ENCODE measurements around the gene ATG2B. TPM values are rescaled to one million over a fixed set of nuclear protein-coding genes. Genes with fewer than 3 reads are reported as not detected.

The ATG2B gene
- total RNA-seq, 4 donors from 2014 or later: 28.4 to 55.1 (median 40.0) TPM

DNA sequence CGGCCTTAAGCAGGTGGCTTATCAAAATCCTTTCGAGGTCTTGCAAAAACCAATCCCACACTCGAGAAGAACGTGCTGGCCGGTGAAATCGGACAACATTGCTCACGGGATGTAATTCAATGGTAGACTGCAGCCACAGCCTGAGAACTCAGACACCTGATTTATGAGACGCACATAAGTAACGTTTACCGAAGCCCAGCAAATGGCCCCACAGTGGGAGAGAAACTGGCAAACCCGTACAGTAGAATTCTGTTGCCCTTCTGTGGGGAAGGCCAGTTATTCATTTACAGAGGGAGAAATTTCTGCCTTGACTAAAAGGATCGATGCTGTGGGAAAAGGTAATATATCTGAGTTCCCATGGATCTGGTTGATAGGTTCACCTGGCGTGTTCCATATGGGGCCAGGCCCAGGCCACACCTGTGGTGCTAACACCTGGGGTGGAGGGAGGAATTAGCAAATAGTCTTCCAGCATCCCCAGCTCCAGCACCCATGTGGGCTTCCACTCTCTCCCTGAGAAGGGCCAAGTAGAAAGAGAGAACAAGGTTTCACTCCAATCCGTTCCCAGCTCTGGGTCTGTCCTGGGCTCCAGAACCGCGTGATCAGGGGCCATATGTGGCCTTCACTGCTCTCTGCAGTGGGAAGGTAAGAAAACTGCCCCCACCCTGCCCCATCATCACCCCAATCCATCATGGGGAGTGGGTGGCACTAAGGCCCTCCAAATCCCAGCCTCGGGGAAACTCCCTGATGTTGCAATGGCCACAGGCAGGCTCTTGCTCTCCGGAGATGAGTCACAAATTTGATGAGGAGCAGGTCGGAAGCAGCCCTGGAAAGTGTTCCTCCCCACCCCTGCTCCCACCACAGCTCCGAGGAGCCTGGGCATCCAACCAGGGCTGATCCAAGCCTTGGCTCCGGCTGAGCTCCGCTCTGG, 94.4 kb downstream of the ATG2B start:
- Histone ChIP-seq H3K27ac (no peak overlapping the region), H3K36me3 (no peaks in the 10 kb centered on the region), H3K9me3 (no peaks in the 10 kb centered on the region), H3K4me1 (peaks cover 0 to 5% of the 10 kb centered on the region in 2 donors), H3K4me3 (replicated peaks in 1 of 3) (no peak overlapping the region), H3K27me3 (no peaks in the 10 kb centered on the region)
- no peak for TF ChIP-seq POLR2A (IDR thresholded peaks at IDR 0.05)
- no peak for TF ChIP-seq CTCF (IDR thresholded peaks at IDR 0.05)
- WGBS, 2 donors: 82 to 84% methylated on average over 22 of the region's 22 CpGs
- DNase-seq: no peak
- intact Hi-C loops (cut with DNase I): no loop called here

GRCh38 chr14:96267916-96268315, 95.2 kb downstream of the ATG2B start:
- intact Hi-C loops (cut with DNase I): no loop called here
- Histone ChIP-seq H3K9me3 (no peaks in the 10 kb centered on the region), H3K4me1 (peaks cover 0 to 5% of the 10 kb centered on the region in 2 donors), H3K36me3 (no peaks in the 10 kb centered on the region), H3K4me3 (replicated peaks in 1 of 3) (no peak overlapping the region), H3K27ac (no peak overlapping the region), H3K27me3 (no peaks in the 10 kb centered on the region)
- TF ChIP-seq POLR2A (IDR thresholded peaks at IDR 0.05): no peak
- no peak for TF ChIP-seq CTCF (IDR thresholded peaks at IDR 0.05)
- DNase-seq: no peak
- WGBS, 2 donors: 88 to 100% methylated on average over 5 of the region's 5 CpGs

DNA sequence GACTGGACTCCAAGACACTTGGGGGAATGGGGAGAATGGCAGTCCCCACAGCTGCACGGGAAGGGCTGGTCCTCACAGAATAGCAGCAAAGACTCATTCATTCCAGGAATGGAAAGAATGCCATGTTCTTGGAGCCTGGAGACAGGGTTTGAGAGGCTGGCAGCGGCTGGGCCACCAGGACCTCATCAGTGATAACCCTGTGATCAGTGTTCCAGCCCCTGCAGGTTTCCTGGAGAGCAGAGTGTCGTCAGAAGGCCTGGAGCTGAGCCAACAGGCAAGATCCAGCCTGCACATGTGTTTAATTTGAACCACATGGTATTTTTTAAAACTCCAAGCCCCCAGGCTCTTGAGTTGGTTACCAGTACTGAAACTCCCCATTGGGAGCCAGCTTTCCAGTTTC, 95.8 kb downstream of the ATG2B start:
- no peaks in the 10 kb centered on the region for H3K9me3 ChIP-seq
- WGBS, 2 donors: 10 to 16% methylated on average over 2 to 3 of the region's 3 CpGs
- no peaks in the 10 kb centered on the region for H3K27me3 ChIP-seq
- DNase-seq: peak; percentile 28 to 37
- H3K27ac ChIP-seq: no peak overlapping the region
- TF ChIP-seq CTCF (IDR thresholded peaks at IDR 0.05): no peak
- TF ChIP-seq POLR2A (IDR thresholded peaks at IDR 0.05): no peak
- no peak overlapping the region for H3K4me3 ChIP-seq (replicated peaks in 1 of 3)
- no peaks in the 10 kb centered on the region for H3K36me3 ChIP-seq
- intact Hi-C loops (cut with DNase I): no loop called here
- peaks cover 0 to 5% of the 10 kb centered on the region in 2 donors for H3K4me1 ChIP-seq

DNA sequence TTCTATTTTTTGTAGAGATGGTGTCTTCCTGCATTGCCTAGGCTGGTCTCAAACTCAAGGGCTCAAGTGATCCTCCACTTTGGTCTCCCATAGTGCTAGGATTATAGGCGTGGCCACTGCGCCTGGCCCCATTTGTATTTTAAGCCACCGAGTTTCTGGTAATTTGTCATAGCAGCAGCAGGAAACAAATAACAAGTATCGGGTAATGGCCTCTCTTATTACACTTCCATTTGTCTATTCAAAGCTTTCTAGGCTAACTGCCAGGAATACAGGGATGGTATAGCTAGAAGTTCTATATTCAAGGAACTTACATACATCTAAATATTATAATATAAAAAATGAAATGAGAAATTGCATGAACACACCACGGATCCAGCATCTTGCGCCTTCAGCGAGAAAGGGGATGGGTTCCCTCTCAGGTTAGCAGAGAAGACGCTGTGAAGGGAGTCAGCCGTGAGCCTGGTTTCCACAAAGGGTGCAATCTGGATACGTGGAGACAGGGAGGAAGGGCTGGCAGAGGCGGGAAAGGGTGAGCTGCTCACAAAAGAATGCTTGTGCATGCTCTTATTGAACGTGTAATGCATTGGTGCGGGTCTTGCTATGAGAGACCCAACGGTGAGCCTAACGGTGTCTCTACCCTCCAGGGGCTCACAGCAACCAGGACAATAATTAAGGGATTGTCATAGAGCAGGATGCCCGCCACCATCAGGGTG, 97.6 kb downstream of the ATG2B start:
- no peak for TF ChIP-seq CTCF (IDR thresholded peaks at IDR 0.05)
- no peak for TF ChIP-seq POLR2A (IDR thresholded peaks at IDR 0.05)
- H3K4me1 ChIP-seq: peaks cover 0 to 5% of the 10 kb centered on the region in 2 donors
- H3K4me3 ChIP-seq (replicated peaks in 1 of 3): no peak overlapping the region
- 72 to 84% methylated on average over 16 of the region's 16 CpGs for WGBS, 2 donors
- no peaks in the 10 kb centered on the region for H3K36me3 ChIP-seq
- H3K27ac ChIP-seq: no peak overlapping the region
- no peaks in the 10 kb centered on the region for H3K27me3 ChIP-seq
- no peak for DNase-seq
- no peaks in the 10 kb centered on the region for H3K9me3 ChIP-seq
- intact Hi-C loops (cut with DNase I): no loop called here

DNA sequence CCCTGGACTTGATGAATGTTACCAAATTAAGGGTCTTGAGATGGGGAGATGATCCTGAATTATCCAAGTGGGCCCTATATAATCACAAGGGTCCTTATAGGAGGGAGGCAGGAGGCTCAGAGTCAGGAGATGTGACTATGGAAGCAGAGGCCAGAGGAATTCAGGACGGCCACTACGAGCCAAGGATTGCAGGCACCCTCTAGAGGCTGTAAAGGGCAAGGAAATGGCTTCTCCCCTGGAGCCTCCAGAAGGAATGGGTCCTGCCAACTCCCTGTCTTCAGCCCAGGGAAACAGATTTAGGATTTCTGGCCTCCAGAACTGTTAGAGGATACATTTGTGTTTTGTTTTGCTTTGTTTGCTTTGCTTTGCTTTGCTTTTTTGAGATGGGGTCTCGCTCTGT, 98.3 kb downstream of the ATG2B start:
- intact Hi-C loops (cut with DNase I): no loop called here
- Histone ChIP-seq H3K36me3 (no peaks in the 10 kb centered on the region), H3K4me3 (replicated peaks in 1 of 3) (no peak overlapping the region), H3K27me3 (no peaks in the 10 kb centered on the region), H3K9me3 (no peaks in the 10 kb centered on the region), H3K4me1 (peaks cover 0 to 5% of the 10 kb centered on the region in 2 donors), H3K27ac (no peak overlapping the region)
- WGBS, 2 donors: 67 to 80% methylated on average over 3 of the region's 3 CpGs
- DNase-seq: no peak
- no peak for TF ChIP-seq POLR2A (IDR thresholded peaks at IDR 0.05)
- TF ChIP-seq CTCF (IDR thresholded peaks at IDR 0.05): peak in 1 of 6 experiments; percentile 28

All from thyroid gland (tissue), 4 donors.